Karpas-422 (cell line): ENCODE measurements around the gene RNF121. TPM values are rescaled to one million over a fixed set of nuclear protein-coding genes. Genes with fewer than 3 reads are reported as not detected.

Experiments used
- DNase-seq: peaks from one replicate; pipeline ENCODE4 v3.0.0-alpha.2; 2015
- H2AFZ ChIP-seq: fragments of 200-600 bp; sonication (generic); 2 replicates; pipeline ENCODE4 v1.6.1; 2014; ENCODE audit warnings: antibody characterized with exemption, low read length, mixed read lengths
- H3K27ac ChIP-seq: fragments of 200-600 bp; sonication (generic); 2 replicates; pipeline ENCODE4 v1.5.1; 2014; ENCODE audit warnings: mild to moderate bottlenecking, low read length, moderate library complexity
- H3K27me3 ChIP-seq: fragments of 200-600 bp; sonication (generic); 2 replicates; pipeline ENCODE4 v1.6.1; 2014; ENCODE audit warnings: low read length, mixed read lengths
- H3K36me3 ChIP-seq: fragments of 200-600 bp; sonication (generic); 2 replicates; pipeline ENCODE4 v1.6.1; 2014; ENCODE audit warnings: low read length, mixed read lengths; ENCODE audit not compliant: insufficient read depth
- H3K4me1 ChIP-seq: fragments of 200-600 bp; sonication (generic); 2 replicates; pipeline ENCODE4 v1.6.1; 2014; ENCODE audit warnings: mild to moderate bottlenecking, low read length, mixed read lengths
- H3K4me2 ChIP-seq: fragments of 200-600 bp; sonication (generic); 2 replicates; pipeline ENCODE4 v1.6.1; 2014; ENCODE audit warnings: low read length, low read depth, mild to moderate bottlenecking; ENCODE audit not compliant: poor library complexity, severe bottlenecking
- H3K4me3 ChIP-seq: fragments of 200-600 bp; sonication (generic); 2 replicates; pipeline ENCODE4 v1.5.1; 2014; ENCODE audit warnings: mild to moderate bottlenecking, antibody characterized with exemption, low read length, mixed read lengths
- H3K79me2 ChIP-seq: fragments of 200-600 bp; sonication (generic); 2 replicates; pipeline ENCODE4 v1.6.1; 2014; ENCODE audit warnings: mild to moderate bottlenecking, low read length, mixed read lengths
- H3K9ac ChIP-seq: fragments of 200-600 bp; sonication (generic); 2 replicates; pipeline ENCODE4 v1.6.0; 2014; ENCODE audit warnings: low read length
- H3K9me2 ChIP-seq: fragments of 200-600 bp; sonication (generic), shearing (Covaris generic); replicated peaks from 2 replicates; pipeline ENCODE4 v1.6.0; 2014; ENCODE audit warnings: mild to moderate bottlenecking, low read length, moderate library complexity; ENCODE audit not compliant: insufficient read depth
- H3K9me3 ChIP-seq: fragments of 300-700, 200-600 bp; sonication (generic); 2 replicates; pipeline ENCODE4 v1.6.1; 2014; ENCODE audit warnings: low read length, mixed read lengths
- H4K20me1 ChIP-seq: fragments of 200-600 bp; sonication (generic); 2 replicates; pipeline ENCODE4 v1.6.1; 2014; ENCODE audit warnings: mild to moderate bottlenecking, antibody characterized with exemption, low read length, low read depth; ENCODE audit not compliant: insufficient read depth
- total RNA-seq: library from RNA; depleted of rRNA; stranded (reverse); fragments of >200 nt; shearing (Covaris generic); gene quantifications from 2 replicates; pipeline ENCODE4 v1.2.3, GENCODE V29; 2014; ENCODE audit warnings: low replicate concordance

RNF121 gene
- total RNA-seq, 1 experiment from 2014 or later, result 12.0 TPM

GRCh38 chr11:71964641-71965040, 35.8 kb downstream of the RNF121 start:
- H3K36me3 ChIP-seq, result peaks cover 31% of the 10 kb centered on the region

DNA sequence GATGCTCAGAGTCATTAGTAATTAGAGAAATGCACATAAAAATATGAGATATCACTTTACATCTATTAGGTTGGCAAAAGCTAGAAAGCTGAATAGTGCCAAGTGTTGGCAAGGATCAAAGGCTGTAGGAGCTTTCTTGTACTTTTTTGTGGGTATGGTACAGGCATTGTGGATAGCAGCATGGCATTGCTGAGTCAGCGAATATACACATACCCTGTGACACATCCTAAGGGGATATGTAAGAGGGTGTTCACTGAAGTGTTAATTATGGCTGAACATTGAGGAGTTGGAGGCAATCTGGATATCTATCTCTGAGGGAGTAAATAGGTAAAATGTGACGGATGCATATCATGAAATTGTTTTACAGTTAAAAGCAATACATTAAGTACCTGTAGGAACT, 42.8 kb downstream of the RNF121 start:
- Histone ChIP-seq H3K4me1 (peaks cover 3% of the 10 kb centered on the region), H3K4me2 (no peak overlapping the region), H3K36me3 (peaks cover 17% of the 10 kb centered on the region; the same call in 1 of the 2 replicates), H3K27ac (no peak overlapping the region), H3K9ac (no peak overlapping the region), H3K4me3 (no peak overlapping the region), H3K27me3 (no peaks in the 10 kb centered on the region), H3K9me2 (no peaks in the 10 kb centered on the region), H4K20me1 (0 out of 2 replicates have a peak, but pooled peaks cover 8% of the 10 kb centered on the region), H3K79me2 (peaks cover 25% of the 10 kb centered on the region), H3K9me3 (no peaks in the 10 kb centered on the region), H2AFZ (no peak overlapping the region)
- DNase-seq, result no peak

More at GRCh38 chr11:71964641-71965040, 35.8 kb downstream of the RNF121 start:
- Histone ChIP-seq H3K4me1 (0 out of 2 replicates have a peak, but pooled peaks cover 3% of the 10 kb centered on the region), H3K27me3 (no peaks in the 10 kb centered on the region), H3K9ac (no peak overlapping the region), H3K4me3 (no peak overlapping the region), H3K4me2 (no peak overlapping the region), H2AFZ (no peak overlapping the region), H4K20me1 (no peaks in the 10 kb centered on the region), H3K79me2 (peaks cover 28% of the 10 kb centered on the region), H3K9me2 (no peaks in the 10 kb centered on the region), H3K9me3 (no peaks in the 10 kb centered on the region), H3K27ac (no peak overlapping the region)
- DNase-seq, result no peak

DNA sequence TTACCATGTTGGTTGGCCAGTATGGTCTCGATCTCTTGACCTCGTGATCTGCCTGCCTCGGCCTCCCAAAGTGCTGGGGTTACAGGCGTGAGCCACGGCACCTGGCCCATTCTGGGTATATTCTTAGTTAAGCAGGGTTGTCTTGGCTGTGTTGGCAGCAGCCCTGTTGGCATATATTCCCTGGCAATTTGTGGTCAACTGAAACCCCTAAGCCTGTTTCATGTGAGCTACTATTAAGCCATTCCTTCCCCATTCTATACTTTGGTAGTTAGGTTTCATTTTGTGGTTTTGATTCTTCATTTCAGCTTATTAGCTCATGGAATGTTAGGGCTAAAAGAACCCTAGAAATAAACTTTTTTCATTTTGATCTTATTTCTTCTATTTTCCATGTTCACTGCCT, 47.7 kb downstream of the RNF121 start:
- DNase-seq, result no peak
- H3K79me2 ChIP-seq, result peaks cover 26% of the 10 kb centered on the region
- H2AFZ ChIP-seq, result no peak overlapping the region
- H3K4me2 ChIP-seq, result no peak overlapping the region
- peaks cover 8% of the 10 kb centered on the region; the same call in 1 of the 2 replicates for H4K20me1 ChIP-seq
- peaks cover 1% of the 10 kb centered on the region; the same call in 1 of the 2 replicates for H3K36me3 ChIP-seq
- no peak overlapping the region for H3K27ac ChIP-seq
- H3K9me3 ChIP-seq, result no peaks in the 10 kb centered on the region
- H3K27me3 ChIP-seq, result no peaks in the 10 kb centered on the region
- H3K9ac ChIP-seq, result no peak overlapping the region
- H3K4me1 ChIP-seq, result peaks cover 24% of the 10 kb centered on the region
- H3K9me2 ChIP-seq, result no peaks in the 10 kb centered on the region
- no peak overlapping the region for H3K4me3 ChIP-seq

- H3K9me2 ChIP-seq, result no peaks in the 10 kb centered on the region
- no peaks in the 10 kb centered on the region for H3K27me3 ChIP-seq
- peaks cover 24% of the 10 kb centered on the region for H3K4me1 ChIP-seq
- H3K36me3 ChIP-seq, result no peaks in the 10 kb centered on the region; the same call in 1 of the 2 replicates
- no peak overlapping the region for H2AFZ ChIP-seq
- peak overlapping the region; percentile 28 for H3K4me2 ChIP-seq
- H4K20me1 ChIP-seq, result peaks cover 6% of the 10 kb centered on the region; the same call in 1 of the 2 replicates
- no peak overlapping the region for H3K4me3 ChIP-seq
- no peaks in the 10 kb centered on the region for H3K9me3 ChIP-seq
- H3K9ac ChIP-seq, result peak overlapping the region; percentile 21
- no peak for DNase-seq
- H3K27ac ChIP-seq, result peak overlapping the region; percentile 57; the same call in 1 of the 2 replicates
- peaks cover 20% of the 10 kb centered on the region; the same call in 1 of the 2 replicates for H3K79me2 ChIP-seq
Observed at GRCh38 chr11:71977090-71977489, 48.2 kb downstream of the RNF121 start.

GRCh38 chr11:71977743-71978418, 49.0 kb downstream of the RNF121 start:
- H3K79me2 ChIP-seq, result peaks cover 19% of the 10 kb centered on the region
- H3K27ac ChIP-seq, result peak overlapping the region; percentile 57

GRCh38 chr11:71979094-71979493, 50.2 kb downstream of the RNF121 start:
- Histone ChIP-seq H3K4me1 (peaks cover 24% of the 10 kb centered on the region), H2AFZ (no peak overlapping the region), H3K36me3 (no peaks in the 10 kb centered on the region; the same call in 1 of the 2 replicates), H3K9me3 (no peaks in the 10 kb centered on the region), H3K79me2 (peaks cover 19% of the 10 kb centered on the region), H3K27ac (no peak overlapping the region), H3K4me3 (no peak overlapping the region), H3K4me2 (no peak overlapping the region), H3K9ac (no peak overlapping the region), H3K27me3 (no peaks in the 10 kb centered on the region), H3K9me2 (no peaks in the 10 kb centered on the region), H4K20me1 (peaks cover 4% of the 10 kb centered on the region; the same call in 1 of the 2 replicates)
- no peak for DNase-seq

More at GRCh38 chr11:71977743-71978418, 49.0 kb downstream of the RNF121 start:
- Histone ChIP-seq H3K4me3 (no peak overlapping the region), H3K4me2 (peak overlapping the region; percentile 28), H3K4me1 (peaks cover 24% of the 10 kb centered on the region), H4K20me1 (peaks cover 4% of the 10 kb centered on the region; the same call in 1 of the 2 replicates), H3K36me3 (no peaks in the 10 kb centered on the region; the same call in 1 of the 2 replicates), H3K9me3 (no peaks in the 10 kb centered on the region), H3K9me2 (no peaks in the 10 kb centered on the region), H2AFZ (no peak overlapping the region), H3K9ac (peak overlapping the region; percentile 21), H3K27me3 (no peaks in the 10 kb centered on the region)
- peak; percentile 87 for DNase-seq

DNA sequence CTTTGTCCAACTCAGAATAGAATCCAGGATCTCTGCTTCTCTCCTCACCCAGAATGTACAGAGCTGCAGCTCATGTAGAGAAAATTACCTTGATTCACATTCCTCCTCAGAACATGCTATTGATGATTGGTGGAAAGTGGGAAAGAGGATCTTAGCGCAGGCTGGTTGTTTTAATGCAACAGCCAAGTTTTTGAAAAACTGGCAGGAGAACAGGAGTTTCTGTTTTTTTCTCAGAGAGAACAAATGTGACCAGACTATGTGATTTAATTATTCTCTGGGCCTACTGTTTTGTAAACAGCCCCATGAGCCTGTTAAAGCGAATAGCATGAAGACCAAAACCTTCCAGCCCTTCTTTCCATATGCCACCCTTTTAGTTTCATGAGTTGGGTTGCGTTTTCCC, 50.8 kb downstream of the RNF121 start:
- H3K27ac ChIP-seq, result no peak overlapping the region
- no peaks in the 10 kb centered on the region for H3K9me3 ChIP-seq
- no peak overlapping the region for H3K4me2 ChIP-seq
- no peaks in the 10 kb centered on the region; the same call in 1 of the 2 replicates for H3K36me3 ChIP-seq
- no peaks in the 10 kb centered on the region for H3K9me2 ChIP-seq
- no peak for DNase-seq
- peaks cover 19% of the 10 kb centered on the region for H3K79me2 ChIP-seq
- H2AFZ ChIP-seq, result no peak overlapping the region
- H3K9ac ChIP-seq, result no peak overlapping the region
- H3K27me3 ChIP-seq, result no peaks in the 10 kb centered on the region
- no peak overlapping the region for H3K4me3 ChIP-seq
- H4K20me1 ChIP-seq, result peaks cover 4% of the 10 kb centered on the region; the same call in 1 of the 2 replicates
- peaks cover 24% of the 10 kb centered on the region for H3K4me1 ChIP-seq

GRCh38 chr11:71986131-71986530, 57.3 kb downstream of the RNF121 start:
- H4K20me1 ChIP-seq, result no peaks in the 10 kb centered on the region; the same call in 1 of the 2 replicates
- H3K4me3 ChIP-seq, result no peak overlapping the region
- no peaks in the 10 kb centered on the region for H3K36me3 ChIP-seq
- no peak overlapping the region for H3K4me2 ChIP-seq
- DNase-seq, result no peak
- no peak overlapping the region for H2AFZ ChIP-seq
- H3K9me3 ChIP-seq, result no peaks in the 10 kb centered on the region
- H3K27ac ChIP-seq, result no peak overlapping the region
- H3K4me1 ChIP-seq, result peaks cover 4% of the 10 kb centered on the region
- peaks cover 3% of the 10 kb centered on the region; the same call in 1 of the 2 replicates for H3K79me2 ChIP-seq
- H3K27me3 ChIP-seq, result no peaks in the 10 kb centered on the region
- H3K9ac ChIP-seq, result no peak overlapping the region
- no peaks in the 10 kb centered on the region for H3K9me2 ChIP-seq
